ENCODE data around the gene REEP2.

REEP2 gene

GRCh38 chr5:138455232-138455930 is 16.5 kb downstream of the REEP2 start:
- H4K12ac ChIP-seq (ENCODE audit: low read depth, low read length): no peak overlapping the region
- no peaks in the 10 kb centered on the region for H3K9me3 ChIP-seq (ENCODE audit: insufficient read depth, low read depth, low read length)
- no peak overlapping the region for H2BK120ac ChIP-seq (ENCODE audit: insufficient read depth, low read length, poor library complexity)
- no peak overlapping the region for H2BK5ac ChIP-seq (ENCODE audit: low read depth, low read length, poor library complexity)
- H3K36me3 ChIP-seq (ENCODE audit: control insufficient read depth in 1 of 2, insufficient read depth in 2 of 2, low read length in 2 of 2): no peaks in the 10 kb centered on the region
- no peaks in the 10 kb centered on the region for H3K79me1 ChIP-seq (ENCODE audit: low read length)
- no peak overlapping the region for H4K8ac ChIP-seq (ENCODE audit: low read depth, low read length)
- no peak overlapping the region for H3K9ac ChIP-seq (ENCODE audit: low read length)
- no peak overlapping the region for H3K4me2 ChIP-seq (ENCODE audit: low read length)
- H3K14ac ChIP-seq (ENCODE audit: low read length): no peak overlapping the region
- H3K4ac ChIP-seq (ENCODE audit: low read depth, low read length): no peak overlapping the region
- no peak overlapping the region for H3K23ac ChIP-seq (ENCODE audit: low read length)
- no peaks in the 10 kb centered on the region for H3K4me1 ChIP-seq (ENCODE audit: control insufficient read depth in 1 of 2, insufficient read depth in 2 of 2, low read length in 2 of 2)
- no peak overlapping the region for H3K4me3 ChIP-seq (ENCODE audit: low read depth, low read length)
- no CpG with 5 or more reads among the region's 11 CpGs for WGBS (ENCODE audit: extremely low coverage, insufficient coverage, insufficient read length)
- no peak overlapping the region for H2BK12ac ChIP-seq (ENCODE audit: low read length)
- no peaks in the 10 kb centered on the region for H3K27me3 ChIP-seq (ENCODE audit: insufficient read depth, low read length)
- H2AFZ ChIP-seq (ENCODE audit: insufficient read depth, low read length, poor library complexity): no peak overlapping the region
- H3K18ac ChIP-seq (ENCODE audit: low read length): no peak overlapping the region
- DNase-seq: no peak
- H3K27ac ChIP-seq (ENCODE audit: low read depth, low read length): no peak overlapping the region
- no peak overlapping the region for H4K91ac ChIP-seq (ENCODE audit: low read depth, low read length)
- no peak overlapping the region for H2AK5ac ChIP-seq (ENCODE audit: low read length)
- no peaks in the 10 kb centered on the region for H3K79me2 ChIP-seq (ENCODE audit: control insufficient read depth, insufficient read depth, low read length, poor library complexity)

GRCh38 chr5:138457531-138458275 is 18.8 kb downstream of the REEP2 start:
- no peak overlapping the region for H3K9ac ChIP-seq (ENCODE audit: low read length)
- no peak overlapping the region for H3K23ac ChIP-seq (ENCODE audit: low read length)
- H3K27me3 ChIP-seq (ENCODE audit: insufficient read depth, low read length): no peaks in the 10 kb centered on the region
- no peak for DNase-seq
- H3K4me3 ChIP-seq (ENCODE audit: low read depth, low read length): no peak overlapping the region
- H2BK5ac ChIP-seq (ENCODE audit: low read depth, low read length, poor library complexity): no peak overlapping the region
- H3K4ac ChIP-seq (ENCODE audit: low read depth, low read length): no peak overlapping the region
- H3K4me1 ChIP-seq (ENCODE audit: control insufficient read depth in 1 of 2, insufficient read depth in 2 of 2, low read length in 2 of 2): no peaks in the 10 kb centered on the region
- no peak overlapping the region for H4K12ac ChIP-seq (ENCODE audit: low read depth, low read length)
- H3K18ac ChIP-seq (ENCODE audit: low read length): no peak overlapping the region
- H3K36me3 ChIP-seq (ENCODE audit: control insufficient read depth in 1 of 2, insufficient read depth in 2 of 2, low read length in 2 of 2): no peaks in the 10 kb centered on the region
- WGBS (ENCODE audit: extremely low coverage, insufficient coverage, insufficient read length): no CpG with 5 or more reads among the region's 12 CpGs
- no peak overlapping the region for H3K27ac ChIP-seq (ENCODE audit: low read depth, low read length)
- H3K79me1 ChIP-seq (ENCODE audit: low read length): no peaks in the 10 kb centered on the region
- H4K91ac ChIP-seq (ENCODE audit: low read depth, low read length): no peak overlapping the region
- no peaks in the 10 kb centered on the region for H3K79me2 ChIP-seq (ENCODE audit: control insufficient read depth, insufficient read depth, low read length, poor library complexity)
- H2BK120ac ChIP-seq (ENCODE audit: insufficient read depth, low read length, poor library complexity): no peak overlapping the region
- H2AK5ac ChIP-seq (ENCODE audit: low read length): no peak overlapping the region
- no peak overlapping the region for H3K4me2 ChIP-seq (ENCODE audit: low read length)
- no peak overlapping the region for H2BK12ac ChIP-seq (ENCODE audit: low read length)
- H3K9me3 ChIP-seq (ENCODE audit: insufficient read depth, low read depth, low read length): no peaks in the 10 kb centered on the region
- H4K8ac ChIP-seq (ENCODE audit: low read depth, low read length): no peak overlapping the region
- H2AFZ ChIP-seq (ENCODE audit: insufficient read depth, low read length, poor library complexity): no peak overlapping the region
- H3K14ac ChIP-seq (ENCODE audit: low read length): no peak overlapping the region

- H3K23ac ChIP-seq (ENCODE audit: low read length): no peak overlapping the region
- no peak overlapping the region for H3K14ac ChIP-seq (ENCODE audit: low read length)
- H2BK120ac ChIP-seq (ENCODE audit: insufficient read depth, low read length, poor library complexity): no peak overlapping the region
- no peak overlapping the region for H3K4me3 ChIP-seq (ENCODE audit: low read depth, low read length)
- no peak overlapping the region for H4K12ac ChIP-seq (ENCODE audit: low read depth, low read length)
- no peak overlapping the region for H3K4me2 ChIP-seq (ENCODE audit: low read length)
- H3K18ac ChIP-seq (ENCODE audit: low read length): no peak overlapping the region
- no peaks in the 10 kb centered on the region for H3K79me1 ChIP-seq (ENCODE audit: low read length)
- no peak overlapping the region for H2BK12ac ChIP-seq (ENCODE audit: low read length)
- no peaks in the 10 kb centered on the region for H3K79me2 ChIP-seq (ENCODE audit: control insufficient read depth, insufficient read depth, low read length, poor library complexity)
- H4K91ac ChIP-seq (ENCODE audit: low read depth, low read length): no peak overlapping the region
- no CpG with 5 or more reads among the region's 11 CpGs for WGBS (ENCODE audit: extremely low coverage, insufficient coverage, insufficient read length)
- no peak overlapping the region for H2AK5ac ChIP-seq (ENCODE audit: low read length)
- no peak overlapping the region for H2BK5ac ChIP-seq (ENCODE audit: low read depth, low read length, poor library complexity)
- H3K4ac ChIP-seq (ENCODE audit: low read depth, low read length): no peak overlapping the region
- H3K9ac ChIP-seq (ENCODE audit: low read length): no peak overlapping the region
- H3K27ac ChIP-seq (ENCODE audit: low read depth, low read length): no peak overlapping the region
- H3K4me1 ChIP-seq (ENCODE audit: control insufficient read depth in 1 of 2, insufficient read depth in 2 of 2, low read length in 2 of 2): peaks cover 0 to 1% of the 10 kb centered on the region in 2 experiments
- no peaks in the 10 kb centered on the region for H3K9me3 ChIP-seq (ENCODE audit: insufficient read depth, low read depth, low read length)
- no peak overlapping the region for H4K8ac ChIP-seq (ENCODE audit: low read depth, low read length)
- DNase-seq: no peak
- no peaks in the 10 kb centered on the region for H3K27me3 ChIP-seq (ENCODE audit: insufficient read depth, low read length)
- H2AFZ ChIP-seq (ENCODE audit: insufficient read depth, low read length, poor library complexity): no peak overlapping the region
- no peaks in the 10 kb centered on the region for H3K36me3 ChIP-seq (ENCODE audit: control insufficient read depth in 1 of 2, insufficient read depth in 2 of 2, low read length in 2 of 2)
Measured at GRCh38 chr5:138458384-138458783, 19.5 kb downstream of the REEP2 start.

- Histone ChIP-seq H2BK12ac (ENCODE audit: low read length) (no peak overlapping the region), H3K23ac (ENCODE audit: low read length) (no peak overlapping the region), H3K27ac (ENCODE audit: low read depth, low read length) (no peak overlapping the region), H3K79me1 (ENCODE audit: low read length) (peaks cover 2% of the 10 kb centered on the region), H3K27me3 (ENCODE audit: insufficient read depth, low read length) (no peaks in the 10 kb centered on the region), H2AK5ac (ENCODE audit: low read length) (no peak overlapping the region), H2AFZ (ENCODE audit: insufficient read depth, low read length, poor library complexity) (no peak overlapping the region), H2BK120ac (ENCODE audit: insufficient read depth, low read length, poor library complexity) (no peak overlapping the region), H4K8ac (ENCODE audit: low read depth, low read length) (no peak overlapping the region), H3K79me2 (ENCODE audit: control insufficient read depth, insufficient read depth, low read length, poor library complexity) (peaks cover 3% of the 10 kb centered on the region), H3K4me2 (ENCODE audit: low read length) (no peak overlapping the region), H3K14ac (ENCODE audit: low read length) (no peak overlapping the region), H4K12ac (ENCODE audit: low read depth, low read length) (no peak overlapping the region), H3K4me3 (ENCODE audit: low read depth, low read length) (no peak overlapping the region), H3K18ac (ENCODE audit: low read length) (no peak overlapping the region), H3K36me3 (ENCODE audit: control insufficient read depth in 1 of 2, insufficient read depth in 2 of 2, low read length in 2 of 2) (no peaks in the 10 kb centered on the region), H3K9ac (ENCODE audit: low read length) (no peak overlapping the region), H3K9me3 (ENCODE audit: insufficient read depth, low read depth, low read length) (no peaks in the 10 kb centered on the region), H2BK5ac (ENCODE audit: low read depth, low read length, poor library complexity) (no peak overlapping the region), H3K4me1 (ENCODE audit: control insufficient read depth in 1 of 2, insufficient read depth in 2 of 2, low read length in 2 of 2) (peaks cover 0 to 2% of the 10 kb centered on the region in 2 experiments), H3K4ac (ENCODE audit: low read depth, low read length) (no peak overlapping the region), H4K91ac (ENCODE audit: low read depth, low read length) (no peak overlapping the region)
- DNase-seq: no peak
- no CpG with 5 or more reads among the region's 9 CpGs for WGBS (ENCODE audit: extremely low coverage, insufficient coverage, insufficient read length)
Measured at GRCh38 chr5:138458856-138459255, 20.0 kb downstream of the REEP2 start.
